Naive thymus-derived CD4-positive, alpha-beta T cell (primary cell): Measurements from ENCODE around the gene TMPRSS6. TPM values are rescaled to one million over a fixed set of nuclear protein-coding genes. Genes with fewer than 3 reads are reported as not detected.

Source experiments
- ATAC-seq: fragments of 150-1000 bp; cut with Tn5 transposase; 2 replicates; pipeline ENCODE4 v1.10.0; 2021; ENCODE audit warnings: mild to moderate bottlenecking, moderate library complexity
- CTCF ChIA-PET: fragments of 350-600 bp; sonication (Branson Sonifier 250); formaldehyde crosslinking; loops from one replicate; lab custom pipeline; 2021; ENCODE audit warnings: antibody characterized with exemption; lab: Charles Lee
- POLR2A ChIA-PET: fragments of 350-600 bp; sonication (Branson Sonifier 250); formaldehyde crosslinking; loops from one replicate; lab custom pipeline; 2021; ENCODE audit warnings: antibody characterized with exemption, inconsistent platforms; lab: Charles Lee
- DNase-seq, 9 donors: peaks; one replicate each; pipeline versions ENCODE4 v3.0.0 to v3.0.0-alpha.2; 2020 to 2022; ENCODE audit warnings: mixed read lengths in 1 of 9
- H3K27ac ChIP-seq: one replicate; pipeline ENCODE4 v1.7.0; 2013; ENCODE audit warnings: mild to moderate bottlenecking, low read depth, low read length, moderate library complexity
- H3K27me3 ChIP-seq, 2 donors: one replicate each; pipeline ENCODE4 v1.7.0; 2013; ENCODE audit warnings: low read length in 2 of 2, mild to moderate bottlenecking in 2 of 2, moderate library complexity in 2 of 2; ENCODE audit not compliant: control insufficient read depth in 2 of 2, insufficient read depth in 2 of 2
- H3K36me3 ChIP-seq, 3 experiments: 1 replicate in 2 of 3; 2 replicates in 1 of 3; pipeline ENCODE4 v1.7.0; 2013; ENCODE audit warnings: low read length in 3 of 3, mild to moderate bottlenecking in 3 of 3, moderate library complexity in 1 of 3; ENCODE audit not compliant: insufficient read depth in 3 of 3, control insufficient read depth in 2 of 3
- H3K4me1 ChIP-seq, 2 donors: one replicate each; pipeline ENCODE4 v1.7.0; 2013; ENCODE audit warnings: low read length in 2 of 2, mild to moderate bottlenecking in 2 of 2, moderate library complexity in 1 of 2; ENCODE audit not compliant: control insufficient read depth in 2 of 2, insufficient read depth in 2 of 2
- H3K4me3 ChIP-seq: 2 replicates; pipeline ENCODE4 v1.7.0; 2013; ENCODE audit warnings: mild to moderate bottlenecking, low read length
- H3K9me3 ChIP-seq, 3 experiments: 1 replicate in 2 of 3; 2 replicates in 1 of 3; pipeline ENCODE4 v1.7.0; 2013; ENCODE audit warnings: low read length in 3 of 3; ENCODE audit not compliant: control insufficient read depth in 2 of 3
- H3K27ac Mint-ChIP-seq, 9 donors: one replicate each; pipeline ENCODE4 v1.8.0; 2020 to 2022; ENCODE audit warnings: mixed read lengths in 9 of 9, mild to moderate bottlenecking in 8 of 9, moderate library complexity in 5 of 9, inconsistent platforms in 2 of 9
- H3K27me3 Mint-ChIP-seq, 5 donors: one replicate each; pipeline ENCODE4 v1.8.0; 2021 to 2022; ENCODE audit warnings: mixed read lengths in 5 of 5, mild to moderate bottlenecking in 1 of 5
- H3K36me3 Mint-ChIP-seq, 5 donors: one replicate each; pipeline ENCODE4 v1.8.0; 2020 to 2022; ENCODE audit warnings: mixed read lengths in 5 of 5, mild to moderate bottlenecking in 3 of 5, inconsistent platforms in 1 of 5
- H3K4me1 Mint-ChIP-seq, 7 donors: one replicate each; pipeline ENCODE4 v1.8.0; 2020 to 2022; ENCODE audit warnings: mixed read lengths in 7 of 7, mild to moderate bottlenecking in 3 of 7, inconsistent platforms in 1 of 7
- H3K4me3 Mint-ChIP-seq, 10 donors: one replicate each; pipeline ENCODE4 v1.8.0; 2020 to 2022; ENCODE audit warnings: mild to moderate bottlenecking in 10 of 10, mixed read lengths in 10 of 10, moderate library complexity in 6 of 10, inconsistent platforms in 2 of 10
- H3K9me3 Mint-ChIP-seq, 11 donors: one replicate each; pipeline ENCODE4 v1.8.0; 2020 to 2022; ENCODE audit warnings: mixed read lengths in 11 of 11, mild to moderate bottlenecking in 4 of 11, inconsistent platforms in 1 of 11, moderate library complexity in 1 of 11
- intact Hi-C, 2 donors: fragments of 100-400 bp; cut with micrococcal nuclease; formaldehyde crosslinking; loops; one replicate each; pipeline ENCODE4 v1.15.1; 2023
- polyA plus RNA-seq, 2 donors: library from polyadenylated mRNA; unstranded; fragments of 300-500 nt; fragmentation: Illumina TruSeq; gene quantifications; one replicate each; pipeline ENCODE4 v1.2.3, GENCODE V29; 2021
- total RNA-seq, 6 experiments: library from RNA in 5 of 6; stranded (reverse) in 5 of 6; gene quantifications; 1 replicate in 5 of 6; 2 replicates in 1 of 6; pipeline ENCODE4 v1.2.3 and lab custom pipeline; 2021 to 2026

TMPRSS6 gene
- total and polyA plus RNA-seq, 7 experiments from 2014 or later: 0.22 to 3.2 (median 0.32) TPM; not detected in 2

DNA sequence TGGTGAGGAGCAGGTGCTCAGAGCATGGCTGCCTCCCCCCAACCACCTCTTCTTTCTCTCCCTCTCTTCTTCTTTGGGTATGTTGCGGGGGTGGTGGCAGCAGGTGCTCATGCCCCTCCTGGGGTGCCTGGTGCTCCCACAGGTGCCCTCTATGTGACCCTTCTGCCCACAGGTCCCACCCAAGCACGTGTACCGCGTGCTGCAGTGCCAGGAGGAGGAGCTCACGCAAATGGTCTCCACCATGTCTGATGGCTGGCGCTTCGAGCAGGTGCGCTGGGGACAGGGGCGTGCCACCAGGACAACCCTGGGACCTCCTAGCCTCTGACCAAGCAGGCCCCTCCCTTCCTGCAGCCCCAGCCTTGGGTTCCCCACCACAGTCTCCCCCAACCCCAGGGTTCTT, 52.3 kb downstream of the TMPRSS6 start:
- Histone ChIP-seq H3K36me3 (peaks cover 0 to 69% (median 3%) of the 10 kb centered on the region in 3 experiments), H3K4me1 (peaks cover 0 to 6% of the 10 kb centered on the region in 2 donors), H3K9me3 (no peaks in the 10 kb centered on the region), H3K4me3 (no peak overlapping the region), H3K27ac (no peak overlapping the region), H3K27me3 (no peaks in the 10 kb centered on the region)
- intact Hi-C loops: no loop called here
- H3K9me3 Mint-ChIP-seq: no peaks in the 10 kb centered on the region
- CTCF ChIA-PET: no interaction called here
- DNase-seq (no peak), ATAC-seq (no peak)
- POLR2A ChIA-PET: no interaction called here
- no peaks in the 10 kb centered on the region for H3K27me3 Mint-ChIP-seq
- no peak overlapping the region for H3K27ac Mint-ChIP-seq
- peaks cover 0 to 26% (median 0%) of the 10 kb centered on the region in 5 donors for H3K36me3 Mint-ChIP-seq
- H3K4me1 Mint-ChIP-seq: peaks cover 4 to 24% (median 9%) of the 10 kb centered on the region in 7 donors
- no peak overlapping the region for H3K4me3 Mint-ChIP-seq

DNA sequence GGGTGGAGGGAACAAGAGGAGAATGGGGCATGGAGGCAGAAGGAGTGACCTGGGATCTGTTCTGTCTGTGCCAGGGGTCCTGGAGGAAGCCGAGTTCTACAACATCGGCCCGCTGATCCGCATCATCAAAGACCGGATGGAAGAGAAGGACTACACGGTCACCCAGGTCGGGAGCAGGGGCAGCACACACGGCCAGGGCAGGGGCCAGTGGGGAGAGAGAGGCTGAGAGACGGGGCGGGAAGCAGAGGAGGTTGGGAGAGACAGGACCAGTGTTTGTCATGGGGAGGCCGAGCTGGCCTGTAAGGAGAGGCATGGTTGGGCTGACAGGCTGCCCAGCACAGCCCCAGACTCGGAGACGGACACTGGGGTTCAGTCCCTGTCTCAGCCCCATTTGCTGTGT, 53.3 kb downstream of the TMPRSS6 start:
- H3K36me3 ChIP-seq: peaks cover 0 to 68% (median 3%) of the 10 kb centered on the region in 3 experiments
- no peak overlapping the region for H3K4me3 ChIP-seq
- intact Hi-C loops: no loop called here
- CTCF ChIA-PET: no interaction called here
- ATAC-seq (no peak), DNase-seq (no peak)
- H3K4me1 ChIP-seq: peaks cover 0 to 7% of the 10 kb centered on the region in 2 donors
- Mint-ChIP-seq H3K9me3 (no peaks in the 10 kb centered on the region), H3K36me3 (peaks cover 0 to 26% (median 0%) of the 10 kb centered on the region in 5 donors), H3K4me3 (no peak overlapping the region), H3K27ac (no peak overlapping the region), H3K27me3 (no peaks in the 10 kb centered on the region), H3K4me1 (peaks cover 5 to 26% (median 10%) of the 10 kb centered on the region in 7 donors)
- no peak overlapping the region for H3K27ac ChIP-seq
- H3K9me3 ChIP-seq: no peaks in the 10 kb centered on the region
- no peaks in the 10 kb centered on the region for H3K27me3 ChIP-seq
- POLR2A ChIA-PET: no interaction called here

DNA sequence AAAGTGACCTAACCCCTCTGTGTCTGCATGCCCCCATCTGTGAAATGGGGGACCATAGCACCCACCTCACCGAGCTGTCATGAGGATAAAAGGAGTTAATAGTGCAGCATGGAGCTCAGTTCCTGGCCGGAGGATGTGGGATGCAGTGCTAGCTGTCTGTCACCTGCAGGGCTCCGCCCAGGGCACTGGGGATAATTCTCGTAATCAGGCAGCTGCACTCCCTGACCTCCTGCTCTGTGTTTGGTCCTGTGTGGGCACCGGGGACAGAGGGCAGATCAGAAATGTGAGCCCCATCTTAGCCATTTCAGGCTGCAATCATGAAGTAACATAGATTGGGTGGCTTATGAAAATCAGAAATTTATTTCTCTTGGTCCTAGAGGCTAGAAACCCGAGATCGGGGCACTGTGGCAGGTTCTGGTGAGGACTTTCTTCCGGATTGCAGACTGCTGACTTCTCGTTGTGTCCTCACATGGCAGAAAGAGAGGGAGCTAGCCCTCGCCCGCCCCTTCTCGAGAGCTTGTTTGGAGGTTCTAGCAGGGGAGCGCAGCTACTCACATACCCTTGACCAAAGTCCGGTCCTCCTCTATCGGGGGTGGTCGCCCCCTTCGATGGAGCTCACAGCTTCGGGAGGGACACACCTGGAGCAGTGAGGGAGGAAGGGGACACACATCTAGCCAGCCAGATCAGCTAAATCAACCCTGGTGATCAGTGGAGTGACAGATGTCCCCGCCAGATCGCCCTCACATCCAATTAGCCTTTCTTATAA, 54.7 kb downstream of the TMPRSS6 start:
- ATAC-seq (no peak), DNase-seq (no peak)
- ChIA-PET POLR2A (interaction anchor here (0.6 kb wide), 1 partner anchor 95 kb away, joined by 3 read pairs; the partner anchor contains the start of gene IL2RB), CTCF (no interaction called here)
- H3K4me1 ChIP-seq: peaks cover 0 to 7% of the 10 kb centered on the region in 2 donors
- Mint-ChIP-seq H3K27me3 (no peaks in the 10 kb centered on the region), H3K4me3 (peak overlapping the region in 1 of 10 donors; percentile 63), H3K9me3 (no peaks in the 10 kb centered on the region), H3K36me3 (peaks cover 0 to 26% (median 0%) of the 10 kb centered on the region in 5 donors), H3K27ac (no peak overlapping the region), H3K4me1 (peaks cover 5 to 18% (median 14%) of the 10 kb centered on the region in 7 donors)
- no peak overlapping the region for H3K4me3 ChIP-seq
- no peaks in the 10 kb centered on the region for H3K27me3 ChIP-seq
- H3K9me3 ChIP-seq: no peaks in the 10 kb centered on the region
- intact Hi-C loops: no loop called here
- peaks cover 0 to 53% (median 3%) of the 10 kb centered on the region in 3 experiments for H3K36me3 ChIP-seq
- H3K27ac ChIP-seq: no peak overlapping the region

DNA sequence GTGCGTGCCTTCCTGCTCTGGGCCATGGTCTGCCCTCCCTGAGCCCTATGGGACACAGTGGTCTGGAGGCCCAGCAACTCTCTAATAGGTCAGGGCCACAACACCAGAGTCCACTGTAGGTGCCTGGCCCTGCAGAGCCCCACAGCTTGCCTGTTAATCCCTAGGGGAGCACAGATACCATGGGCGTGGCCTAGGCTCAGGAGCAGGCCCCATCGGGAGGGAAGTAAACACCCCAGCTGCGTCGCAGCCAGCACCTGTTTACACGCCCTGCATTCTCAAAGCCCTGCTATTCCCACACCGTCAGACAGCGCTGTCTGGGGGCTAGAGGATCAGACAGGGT, 55.5 kb downstream of the TMPRSS6 start:
- peaks cover 0 to 26% (median 0%) of the 10 kb centered on the region in 5 donors for H3K36me3 Mint-ChIP-seq
- Histone ChIP-seq H3K4me1 (peaks cover 0 to 7% of the 10 kb centered on the region in 2 donors), H3K27ac (no peak overlapping the region), H3K4me3 (no peak overlapping the region), H3K9me3 (no peaks in the 10 kb centered on the region), H3K27me3 (no peaks in the 10 kb centered on the region), H3K36me3 (peaks cover 0 to 46% (median 3%) of the 10 kb centered on the region in 3 experiments)
- H3K4me3 Mint-ChIP-seq: peak overlapping the region in 4 of 10 donors; percentile 22 to 58 (median 29)
- intact Hi-C loops: no loop called here
- no peaks in the 10 kb centered on the region for H3K27me3 Mint-ChIP-seq
- ChIA-PET CTCF (interaction anchor here (0.6 kb wide), 1 partner anchor 46 kb away, joined by 3 read pairs; no protein-coding TSS in a partner anchor), POLR2A (interaction anchor here (0.6 kb wide), 1 partner anchor 96 kb away, joined by 3 read pairs; the partner anchor contains the start of gene IL2RB)
- H3K27ac Mint-ChIP-seq: no peak overlapping the region
- DNase-seq: no peak
- no peak for ATAC-seq
- peaks cover 5 to 18% (median 14%) of the 10 kb centered on the region in 7 donors for H3K4me1 Mint-ChIP-seq
- H3K9me3 Mint-ChIP-seq: no peaks in the 10 kb centered on the region

DNA sequence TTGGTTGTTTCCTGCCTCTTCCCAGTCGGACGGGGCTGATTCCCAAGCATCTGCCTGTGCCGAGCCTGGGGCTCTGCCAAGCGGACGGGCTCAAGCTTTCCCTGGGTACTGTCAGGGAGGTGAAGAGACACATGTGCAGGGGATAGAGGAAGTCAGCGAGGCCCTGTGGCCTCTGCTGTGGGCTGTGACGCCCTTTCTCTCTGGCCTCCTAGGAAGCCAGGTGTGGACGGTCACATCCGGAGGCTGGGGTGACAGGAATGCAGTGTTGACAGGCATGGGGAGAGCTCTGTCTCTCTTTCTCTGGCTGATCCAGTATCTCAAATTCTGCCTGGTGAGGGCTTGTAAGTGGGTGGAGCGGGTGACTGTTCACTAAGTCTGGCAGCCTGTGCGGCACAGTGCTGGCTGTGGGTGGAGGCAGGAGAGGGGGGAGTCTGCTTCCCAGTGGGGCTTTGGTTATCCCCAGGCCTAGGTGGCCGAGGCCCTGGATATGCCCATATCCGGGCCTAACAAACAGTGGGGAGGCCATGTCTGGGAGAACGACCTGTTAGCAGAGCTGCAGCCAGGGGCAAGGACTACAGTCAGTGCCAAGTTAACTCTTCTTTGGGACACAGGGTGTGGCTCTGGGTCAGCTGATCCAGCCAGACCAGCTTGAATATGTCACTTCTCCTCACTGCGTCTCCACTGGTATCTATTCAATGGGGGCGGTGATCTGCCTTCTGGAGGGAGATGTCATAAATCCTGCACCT, 56.0 kb downstream of the TMPRSS6 start:
- no peak overlapping the region for H3K4me3 ChIP-seq
- H3K27me3 ChIP-seq: no peaks in the 10 kb centered on the region
- H3K27ac ChIP-seq: no peak overlapping the region
- Mint-ChIP-seq H3K9me3 (no peaks in the 10 kb centered on the region), H3K36me3 (peaks cover 0 to 26% (median 0%) of the 10 kb centered on the region in 5 donors), H3K4me1 (peaks cover 5 to 18% (median 14%) of the 10 kb centered on the region in 7 donors), H3K27ac (no peak overlapping the region), H3K4me3 (peak overlapping the region in 6 of 10 donors; percentile 22 to 94 (median 82)), H3K27me3 (no peaks in the 10 kb centered on the region)
- ATAC-seq (no peak), DNase-seq (no peak)
- H3K36me3 ChIP-seq: peaks cover 0 to 40% (median 3%) of the 10 kb centered on the region in 3 experiments
- CTCF ChIA-PET: interaction anchor here (0.6 kb wide), 1 partner anchor 46 kb away, joined by 3 read pairs; no protein-coding TSS in a partner anchor
- peaks cover 0 to 7% of the 10 kb centered on the region in 2 donors for H3K4me1 ChIP-seq
- no peaks in the 10 kb centered on the region for H3K9me3 ChIP-seq
- intact Hi-C loops: no loop called here
- POLR2A ChIA-PET: no interaction called here

DNA sequence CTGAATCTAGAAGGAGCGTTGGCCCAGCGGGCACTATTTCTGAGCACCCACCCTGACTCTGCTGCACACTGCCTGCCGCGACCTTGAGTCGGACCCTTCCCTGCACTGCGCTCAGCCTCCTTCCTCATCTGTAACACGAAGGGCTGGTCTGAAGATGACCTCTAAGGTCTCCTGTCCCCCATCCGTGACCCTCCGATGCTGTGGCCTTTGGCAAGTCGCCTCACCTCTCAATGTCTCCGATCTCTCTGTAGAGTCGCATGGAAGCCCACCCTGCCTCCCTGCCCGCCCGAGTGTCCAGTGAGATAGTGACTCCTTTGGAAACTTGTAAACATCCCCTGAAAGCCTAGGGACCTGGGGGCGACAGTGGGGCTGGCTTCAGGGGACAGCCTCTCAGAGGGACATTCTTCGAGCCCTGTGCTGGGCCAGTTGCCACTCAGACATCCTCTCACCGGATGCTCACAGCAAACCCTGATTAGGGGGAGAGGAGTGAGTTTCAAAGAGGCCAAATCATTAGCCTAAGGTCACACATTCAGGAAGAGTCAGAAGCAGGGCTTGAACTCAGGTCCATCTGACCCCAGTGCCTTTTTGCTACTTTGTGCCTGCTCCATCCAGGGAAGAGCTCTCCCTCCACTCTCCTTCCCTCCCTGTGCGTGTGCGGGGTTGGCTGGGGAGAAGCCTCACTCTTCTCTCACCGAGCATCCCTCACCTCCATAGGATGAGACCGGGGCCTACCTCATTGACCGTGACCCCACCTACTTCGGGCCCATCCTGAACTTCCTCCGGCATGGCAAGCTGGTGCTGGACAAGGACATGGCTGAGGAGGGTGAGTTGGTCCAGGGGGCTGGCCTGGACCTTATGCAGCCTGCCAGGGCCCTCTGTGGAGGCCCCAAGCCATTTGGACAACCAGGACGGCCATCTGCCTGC, 56.9 kb downstream of the TMPRSS6 start:
- H3K27me3 ChIP-seq: no peaks in the 10 kb centered on the region
- H3K27me3 Mint-ChIP-seq: no peaks in the 10 kb centered on the region
- peaks cover 5 to 15% (median 14%) of the 10 kb centered on the region in 7 donors for H3K4me1 Mint-ChIP-seq
- H3K9me3 Mint-ChIP-seq: no peaks in the 10 kb centered on the region
- intact Hi-C loops: no loop called here
- peaks cover 0 to 22% (median 0%) of the 10 kb centered on the region in 5 donors for H3K36me3 Mint-ChIP-seq
- peaks cover 0 to 32% (median 0%) of the 10 kb centered on the region in 3 experiments for H3K36me3 ChIP-seq
- ChIA-PET POLR2A (interaction anchor here (1.0 kb wide), 1 partner anchor 212 kb away, joined by 5 read pairs; no protein-coding TSS in a partner anchor), CTCF (no interaction called here)
- H3K9me3 ChIP-seq: no peaks in the 10 kb centered on the region
- H3K27ac ChIP-seq: peak overlapping the region; percentile 72
- H3K27ac Mint-ChIP-seq: peak overlapping the region in 8 of 9 donors; percentile 40 to 89 (median 80)
- DNase-seq (no peak), ATAC-seq (no peak)
- H3K4me3 Mint-ChIP-seq: peak overlapping the region; percentile 73 to 94 (median 86)
- peaks cover 0 to 7% of the 10 kb centered on the region in 2 donors for H3K4me1 ChIP-seq
- H3K4me3 ChIP-seq: peak overlapping the region; percentile 74
